Limb (tissue), 2 donors: Measurements from ENCODE around the gene E2F2.

ENCODE experiments used
- DNase-seq, 2 donors: peaks; one replicate each; pipeline ENCODE4 v3.0.0-alpha.2; 2016; ENCODE audit errors: extremely low spot score in 2 of 2

E2F2 gene

DNA sequence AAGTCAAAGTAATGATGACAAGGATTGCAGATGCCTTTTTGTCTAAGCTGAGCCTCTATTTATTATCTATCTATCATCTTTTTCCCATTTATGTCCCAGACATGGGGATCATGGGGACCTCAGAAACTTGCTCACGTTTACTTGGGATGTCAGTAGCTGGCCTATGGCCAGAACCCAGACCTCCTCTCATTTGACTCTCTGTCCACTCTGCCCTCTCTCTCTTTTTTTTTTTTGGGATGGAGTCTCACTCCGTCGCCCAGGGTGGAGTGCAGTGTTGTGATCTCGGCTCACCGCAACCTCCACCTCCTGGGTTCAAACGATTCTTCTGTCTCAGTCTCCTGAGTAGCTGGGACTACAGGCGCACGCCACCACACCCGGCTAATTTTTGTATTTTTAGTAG, 32.0 kb upstream of the E2F2 start:
- DNase-seq, result no peak

GRCh38 chr1:23562137-23562876, 31.3 kb upstream of the E2F2 start:
- DNase-seq, result peak; percentile 94 to 96

- no peak for DNase-seq
Measured at GRCh38 chr1:23561813-23562100, 30.7 kb upstream of the E2F2 start.

DNA sequence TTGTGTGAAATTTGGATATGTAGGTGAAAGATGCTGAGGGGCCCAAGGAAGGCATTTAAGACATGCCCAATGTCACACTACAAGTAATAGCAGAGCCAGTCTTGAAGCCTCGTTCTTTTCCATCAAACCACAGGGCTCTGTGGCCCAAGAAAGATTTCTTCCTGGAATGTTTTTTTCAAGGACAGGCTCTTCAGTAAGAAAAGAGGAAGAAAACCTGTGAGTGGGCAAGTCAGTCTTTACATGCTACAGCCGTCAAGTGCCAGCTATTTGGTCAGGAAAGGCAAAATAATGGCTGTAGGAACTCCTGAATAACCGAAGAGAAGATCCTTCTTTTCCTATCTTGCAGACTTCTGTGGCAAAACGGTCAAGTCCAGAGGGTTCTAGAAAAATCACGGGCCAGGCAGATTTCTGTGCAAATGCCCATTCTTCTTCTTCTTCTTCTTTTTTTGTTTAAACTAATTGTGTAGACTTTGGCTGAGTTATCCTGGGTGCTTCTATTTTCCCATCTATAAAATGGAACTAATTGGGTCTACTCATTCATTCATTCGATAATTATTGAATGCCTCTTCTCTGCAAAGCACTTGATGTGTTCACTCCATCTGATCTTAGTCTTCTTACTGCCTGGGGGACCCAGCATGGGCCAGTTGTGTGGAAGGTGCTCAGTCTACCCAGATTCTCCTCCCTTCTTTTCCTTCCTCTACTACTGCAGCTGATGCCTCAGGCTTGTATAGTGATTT, 30.2 kb upstream of the E2F2 start:
- DNase-seq, result no peak

DNA sequence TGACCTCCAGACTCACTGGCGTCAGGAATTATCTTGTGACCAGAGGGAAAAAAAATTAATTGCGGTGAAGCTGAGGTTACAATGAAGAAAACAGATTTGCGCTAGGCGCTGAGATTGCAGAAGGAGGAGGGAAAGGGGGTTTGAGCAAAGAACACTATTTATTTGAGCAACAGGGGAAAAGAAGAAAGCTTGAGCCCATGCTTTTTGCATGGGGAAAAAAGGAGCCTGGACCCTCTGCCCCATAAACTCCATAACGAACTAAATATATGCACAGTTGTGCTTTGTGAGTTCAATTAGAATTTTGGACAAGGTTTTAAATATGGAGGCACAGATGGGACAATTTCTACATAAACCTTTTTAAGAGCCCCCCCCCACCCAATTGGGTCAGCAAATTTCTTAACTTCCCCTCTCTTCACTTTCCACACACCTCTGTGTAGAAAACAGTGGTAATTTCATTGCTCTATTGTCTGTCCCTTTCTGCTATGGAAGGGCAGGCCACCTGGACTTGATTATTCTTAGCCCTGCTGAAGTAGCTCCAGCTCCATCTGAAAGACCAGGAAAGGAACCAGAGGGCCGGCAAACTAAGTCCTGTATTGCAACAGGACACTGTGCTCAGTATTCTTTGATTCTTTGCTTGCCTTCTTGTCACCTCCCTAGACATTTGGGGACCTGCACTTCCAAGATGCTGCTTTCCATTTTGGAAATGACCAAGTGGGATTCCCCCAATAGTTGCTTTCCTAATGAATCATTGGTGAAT, 29.1 kb upstream of the E2F2 start:
- DNase-seq, result no peak

GRCh38 chr1:23559136-23559984, 28.3 kb upstream of the E2F2 start, which contains the start of gene ID3:
ID3 (minus strand) TSS chr1:23559501; CDS start chr1:23559426, 75 bp downstream.
- peak; percentile 95 to 98 for DNase-seq

- DNase-seq, result no peak
Measured at GRCh38 chr1:23558872-23559135, 27.8 kb upstream of the E2F2 start.

DNA sequence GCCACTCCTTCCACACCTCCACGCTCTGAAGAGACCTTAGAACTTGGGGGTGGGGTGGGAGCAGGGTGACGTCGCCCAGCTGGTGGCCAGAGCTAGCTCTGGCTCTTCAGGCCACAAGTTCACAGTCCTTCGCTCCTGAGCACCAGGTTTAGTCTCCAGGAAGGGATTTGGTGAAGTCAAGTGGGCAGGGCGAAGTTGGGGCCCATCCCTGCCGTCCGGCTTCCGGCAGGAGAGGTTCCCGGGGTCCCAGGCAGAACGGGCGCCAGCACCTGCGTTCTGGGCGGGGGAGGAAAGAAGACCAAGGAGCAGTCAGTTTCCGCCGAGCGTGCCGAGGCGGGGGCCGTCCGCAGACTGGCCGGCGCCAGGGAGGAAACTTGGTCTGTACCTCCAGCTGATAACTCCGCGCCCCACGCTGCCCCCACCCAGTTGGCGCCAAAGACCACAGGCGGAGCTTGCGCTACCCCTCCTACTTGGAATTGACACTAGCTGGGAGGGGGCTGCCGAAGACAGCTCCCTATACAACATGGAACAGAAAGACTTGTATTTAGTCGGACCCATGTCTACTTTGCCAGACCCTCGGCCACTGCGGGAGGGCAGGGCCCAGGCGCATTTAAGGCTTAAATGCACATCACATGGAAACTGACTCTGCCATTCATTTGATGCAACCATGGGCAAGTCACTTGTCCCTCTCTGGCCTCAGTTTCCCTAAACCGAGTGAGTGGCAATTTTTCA, 27.3 kb upstream of the E2F2 start:
- peak in 1 of 2 donors; percentile 78 for DNase-seq

DNA sequence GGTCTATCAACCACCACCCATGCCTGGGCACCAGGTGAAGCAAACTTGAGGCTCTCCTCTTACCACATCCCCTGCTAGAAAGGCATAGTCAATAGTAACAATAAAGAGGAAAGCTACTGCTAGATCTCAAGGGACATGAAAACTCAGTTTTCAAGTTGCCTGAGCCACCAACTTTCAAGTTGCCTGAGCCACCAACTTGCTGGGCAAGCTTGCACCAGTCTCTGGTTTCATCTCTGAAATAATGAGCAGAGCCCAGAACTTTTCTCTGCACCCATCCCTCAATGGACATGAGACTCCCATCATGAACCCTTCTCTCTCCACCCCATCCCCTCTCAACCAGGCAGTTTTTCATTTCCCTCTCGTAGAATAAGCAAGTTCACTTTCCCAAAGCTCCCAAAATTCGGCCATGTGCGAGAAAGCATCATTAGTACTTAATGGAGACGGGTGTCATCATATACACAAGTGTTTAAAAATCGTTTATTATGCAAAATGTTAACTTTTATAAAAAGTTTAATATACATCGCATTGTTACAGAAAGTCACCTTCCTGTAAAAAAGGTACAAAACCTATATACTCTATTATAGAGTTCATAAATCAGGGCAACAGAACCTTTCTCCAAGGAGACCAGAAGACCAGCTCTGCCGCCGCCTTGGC, 26.6 kb upstream of the E2F2 start:
- no peak for DNase-seq

GRCh38 chr1:23556635-23557470, 25.8 kb upstream of the E2F2 start:
- DNase-seq, result no peak

- no peak for DNase-seq
Measured at GRCh38 chr1:23555986-23556634, 25.1 kb upstream of the E2F2 start.

DNA sequence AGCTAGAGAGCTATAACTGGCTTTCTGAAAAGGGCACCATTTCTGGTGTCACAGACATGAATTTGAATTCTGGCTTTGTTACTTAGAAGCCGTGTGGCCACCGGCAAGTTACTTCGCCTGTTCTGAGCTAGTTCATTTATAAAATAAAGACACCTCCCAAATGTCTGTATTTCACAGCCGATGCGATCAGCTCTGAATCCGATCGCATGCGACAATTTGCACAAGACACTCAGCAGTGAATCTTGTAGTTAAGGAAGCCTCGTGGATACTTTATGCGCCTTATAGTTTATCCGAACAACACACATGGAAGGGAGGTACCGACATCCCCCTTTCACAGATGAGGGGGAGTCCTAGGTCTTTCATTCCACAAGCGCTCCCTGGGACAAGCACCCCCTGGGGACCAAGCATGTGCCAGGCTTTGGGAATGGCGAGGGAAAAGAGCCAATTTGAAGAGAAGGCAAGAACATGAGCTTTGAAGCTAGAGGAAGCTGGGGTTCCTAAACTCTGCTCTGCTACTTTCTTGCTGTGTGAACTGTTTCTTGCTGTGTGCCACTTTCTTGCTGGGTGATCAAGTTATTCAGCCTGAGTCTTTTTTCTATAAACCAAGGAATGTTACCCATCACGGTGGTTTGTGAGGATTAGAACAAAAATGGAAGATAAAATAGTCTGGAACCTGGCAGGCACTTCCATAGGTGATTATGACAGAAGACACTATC, 24.4 kb upstream of the E2F2 start:
- peak in 1 of 2 donors; percentile 65 for DNase-seq

DNA sequence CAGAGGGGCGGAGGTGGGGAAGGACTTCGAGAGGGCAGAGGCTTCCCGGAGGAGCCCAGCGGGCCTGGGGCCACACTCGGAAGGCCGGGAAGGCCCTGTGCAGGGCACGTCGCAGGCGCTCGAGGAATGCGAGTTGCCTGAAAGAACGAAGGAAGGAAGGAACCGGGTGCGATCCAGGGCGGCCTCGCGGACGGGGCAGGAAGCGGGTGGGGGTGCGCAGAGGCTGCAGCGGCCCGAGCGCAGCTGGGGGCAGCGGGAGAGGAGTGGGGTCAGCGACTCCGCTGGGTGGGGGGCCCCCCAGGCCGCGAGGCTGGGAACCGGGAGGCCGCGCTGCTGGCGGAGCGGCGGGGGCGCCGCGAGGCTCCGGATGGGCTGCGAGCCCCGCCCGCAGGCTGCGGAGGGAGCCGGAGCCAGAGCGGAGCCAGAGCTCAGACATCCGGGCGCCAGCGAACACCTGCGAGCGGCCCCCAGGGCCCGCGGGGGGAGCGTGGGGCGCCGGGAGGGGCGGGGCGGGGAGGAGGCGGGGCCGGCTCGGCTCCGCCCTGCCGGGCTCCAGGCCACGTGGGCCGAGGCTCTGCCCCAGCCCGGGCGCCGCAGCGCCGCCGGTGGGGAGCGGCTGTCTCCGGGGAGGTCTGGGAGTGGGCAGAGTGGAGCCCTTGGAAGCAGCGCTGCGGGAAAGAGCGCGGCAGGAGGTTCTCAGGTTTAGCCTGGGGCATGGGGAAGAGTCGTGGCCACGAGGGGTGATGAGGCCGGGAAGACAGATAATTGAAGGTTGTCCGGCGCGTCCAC, 23.6 kb upstream of the E2F2 start:
- peak; percentile 89 to 94 for DNase-seq

- no peak for DNase-seq
Measured at GRCh38 chr1:23554127-23554480, 23.1 kb upstream of the E2F2 start.

DNA sequence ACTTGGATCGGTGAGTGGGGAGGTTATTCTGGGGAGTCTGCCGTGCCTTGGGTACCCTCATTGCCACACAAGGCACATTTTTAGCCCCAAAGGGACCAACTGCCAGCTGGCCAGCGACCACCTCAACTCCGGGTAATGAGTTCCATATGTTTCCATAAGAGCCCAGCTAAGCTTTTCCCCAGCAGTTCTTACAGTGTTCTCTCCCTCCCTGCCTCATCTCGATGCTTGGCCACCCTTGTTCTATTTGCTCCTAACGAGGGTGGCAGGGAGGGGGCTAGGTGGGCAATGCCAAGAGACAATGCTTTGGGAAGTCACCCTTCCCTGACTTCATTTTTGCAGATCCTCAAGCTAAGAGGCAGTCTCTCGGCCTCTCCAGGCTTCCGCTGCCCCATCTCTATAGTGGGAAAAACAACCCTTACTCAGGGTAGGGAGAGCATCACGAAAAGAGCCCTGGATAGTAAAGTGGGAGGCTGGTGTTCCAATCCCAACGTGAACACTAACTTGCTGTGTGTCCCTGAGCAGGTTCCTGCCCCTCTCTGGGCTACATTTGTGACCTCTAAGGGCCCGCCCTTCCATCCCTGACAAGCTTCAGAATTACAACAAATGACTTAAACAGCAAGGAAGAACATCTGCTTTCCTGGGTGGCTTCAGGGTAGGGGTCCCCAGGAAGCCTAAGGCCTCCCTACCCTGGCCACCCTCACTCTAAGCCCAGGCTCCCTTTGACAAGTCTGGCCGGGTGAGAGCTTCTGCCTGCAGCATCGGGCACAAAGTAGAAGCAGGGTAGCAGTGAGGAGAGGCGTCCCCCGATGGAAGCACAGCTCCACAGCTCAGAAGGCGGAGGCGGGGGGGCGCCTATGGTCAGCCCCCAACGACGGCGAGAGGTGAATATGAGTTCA, 22.4 kb upstream of the E2F2 start:
- peak in 1 of 2 donors; percentile 63 for DNase-seq

DNA sequence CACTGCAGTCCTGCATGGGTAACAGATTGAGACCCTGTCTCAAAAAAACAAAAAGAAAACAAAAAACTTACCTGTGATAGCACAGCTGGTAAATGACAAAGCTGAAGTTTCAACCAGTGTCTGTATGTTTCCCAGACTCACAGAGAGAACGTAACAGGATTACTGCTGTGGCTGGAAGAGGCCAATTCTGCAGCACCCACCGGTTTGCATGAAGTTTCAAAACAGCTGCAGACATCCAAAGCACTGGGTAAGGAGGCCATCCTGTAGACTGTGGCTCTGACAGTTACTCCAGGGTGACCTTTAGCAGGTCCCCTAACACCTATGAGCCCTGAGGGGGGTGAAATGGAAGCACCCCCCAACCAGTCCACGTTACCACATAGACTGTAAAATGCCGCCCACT, 20.8 kb upstream of the E2F2 start:
- no peak for DNase-seq

GRCh38 chr1:23548704-23549143, 17.7 kb upstream of the E2F2 start:
- no peak for DNase-seq
